ENCODE measurements around the gene KIF21B. TPM values are rescaled to one million over a fixed set of nuclear protein-coding genes. Genes with fewer than 3 reads are reported as not detected.

The KIF21B gene
- total RNA-seq, 1 experiment from 2014 or later, result 2.1 TPM

DNA sequence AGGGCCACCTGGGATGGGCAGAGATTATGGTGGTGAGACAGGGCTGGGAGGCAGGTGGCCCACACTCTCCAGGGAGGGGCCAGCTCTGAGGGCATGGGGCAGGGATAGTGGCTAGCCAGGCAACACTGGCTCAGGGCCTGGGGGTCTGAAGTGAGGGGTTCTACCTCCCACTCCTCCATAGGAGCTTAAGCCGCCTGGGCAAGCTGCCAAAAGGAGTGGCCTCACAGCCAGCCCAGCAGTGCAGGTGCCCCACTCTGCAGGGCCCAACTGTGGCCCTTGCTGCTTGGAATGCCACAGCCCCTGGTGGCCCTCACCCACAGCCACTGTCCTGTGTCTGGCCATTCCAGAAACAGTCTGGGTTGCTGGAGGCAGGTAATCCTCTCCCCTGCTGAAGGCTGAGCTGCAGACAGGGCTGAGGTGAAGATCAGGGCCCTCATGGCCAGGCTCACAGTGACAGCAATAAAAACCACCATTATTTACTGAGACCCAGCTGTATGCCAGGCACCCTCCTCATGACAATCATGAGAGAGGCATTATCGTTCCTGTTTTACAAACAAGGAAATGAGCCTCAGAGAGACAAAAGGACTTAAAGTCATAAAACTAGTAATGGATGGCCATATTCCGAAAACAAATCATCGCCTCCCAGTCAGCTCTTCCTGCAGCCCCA, 31.0 kb downstream of the KIF21B start:
- DNase-seq (ENCODE audit: low spot score), result no peak

GRCh38 chr1:200991097-200991614, 32.4 kb downstream of the KIF21B start:
- DNase-seq (ENCODE audit: low spot score), result no peak

- DNase-seq (ENCODE audit: low spot score), result no peak
These were observed 33.4 kb downstream of the KIF21B start for GRCh38 chr1:200990114-200990513.

DNA sequence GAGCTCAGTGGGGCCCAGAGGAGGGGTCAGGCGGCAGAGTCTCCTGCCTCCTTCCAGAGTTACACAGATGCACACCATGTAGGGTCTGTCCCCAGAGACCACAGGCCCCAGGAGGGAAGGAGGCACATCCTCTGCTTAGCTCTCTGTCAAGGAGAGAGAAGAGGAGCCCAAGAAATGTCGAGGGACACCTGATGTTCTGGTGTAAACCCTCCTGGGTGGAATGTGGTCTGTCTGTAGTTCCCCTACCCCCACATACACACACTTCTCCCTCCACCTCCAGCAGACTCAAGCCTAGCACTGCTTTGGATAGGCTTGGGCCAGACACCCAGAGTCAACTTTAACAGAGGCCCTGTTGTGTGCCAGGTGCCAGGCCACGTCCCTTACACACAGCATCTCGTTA, 34.2 kb downstream of the KIF21B start:
- DNase-seq (ENCODE audit: low spot score), result no peak

- DNase-seq (ENCODE audit: low spot score), result no peak
These were observed 34.8 kb downstream of the KIF21B start for GRCh38 chr1:200988693-200989092.

DNA sequence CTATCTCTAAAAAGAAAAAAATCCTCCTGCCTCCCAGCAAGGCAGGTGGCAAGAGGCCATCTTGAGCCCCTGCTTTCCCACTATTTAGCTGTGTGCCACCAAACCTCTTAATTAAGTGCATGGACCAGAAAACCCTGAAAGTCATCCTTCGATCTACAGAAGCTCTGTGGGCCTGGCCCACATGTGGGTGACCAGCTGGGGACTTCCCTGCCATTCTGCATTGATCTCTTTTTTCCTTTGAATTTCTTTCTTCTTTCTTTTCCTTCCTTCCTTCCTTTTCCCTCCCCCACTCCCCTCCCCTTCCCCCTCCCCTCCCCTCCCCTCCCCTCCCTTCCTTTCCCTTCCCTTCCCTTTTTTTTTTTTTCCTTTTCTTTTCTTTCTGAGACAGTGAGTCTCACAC, 38.0 kb downstream of the KIF21B start:
- DNase-seq (ENCODE audit: low spot score), result no peak

GRCh38 chr1:200983035-200983561, 40.4 kb downstream of the KIF21B start:
- DNase-seq (ENCODE audit: low spot score), result no peak

DNA sequence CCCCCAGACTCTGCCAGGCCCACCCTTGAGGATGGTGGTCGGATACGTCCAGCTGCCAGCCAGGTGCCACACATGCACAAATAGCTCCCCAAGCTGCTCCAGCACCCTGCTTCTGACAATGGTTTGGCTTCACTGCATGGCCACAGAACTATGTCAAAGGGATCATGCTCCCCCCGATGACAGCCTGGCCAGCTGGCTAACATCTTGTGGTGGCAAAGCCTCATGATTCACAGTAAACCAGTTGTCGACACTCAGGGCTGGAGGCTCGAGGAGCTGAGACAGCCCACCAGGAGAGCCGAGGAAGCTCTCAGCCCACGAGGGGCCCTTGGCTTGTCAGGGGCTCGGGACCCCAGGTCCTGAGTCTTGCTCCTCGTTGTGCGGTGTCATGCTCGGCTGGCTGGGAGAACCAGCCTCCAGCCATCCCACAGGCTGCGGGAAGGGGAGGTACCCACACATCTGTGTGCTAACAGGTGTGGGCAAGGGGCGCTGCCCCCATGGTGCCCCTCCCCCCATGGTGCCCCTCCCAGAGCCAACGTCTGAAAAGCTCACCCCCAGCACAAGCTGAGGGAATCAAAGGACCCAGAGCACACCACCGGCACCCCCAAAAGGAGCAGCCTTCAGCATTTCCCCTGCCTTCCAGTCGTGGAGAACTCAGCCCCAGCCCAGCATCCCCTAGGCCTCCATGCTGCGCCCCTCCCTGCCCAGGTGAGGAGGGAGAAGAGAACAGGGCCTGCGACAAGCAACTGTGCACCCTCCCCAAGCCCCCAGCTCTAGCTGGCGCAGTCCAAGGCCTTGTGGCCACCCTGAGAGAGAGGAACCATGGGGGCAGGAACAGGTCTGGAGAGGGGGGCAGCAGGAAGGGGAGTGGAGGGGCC, 41.2 kb downstream of the KIF21B start:
- no peak for DNase-seq (ENCODE audit: low spot score)

- no peak for DNase-seq (ENCODE audit: low spot score)
These were observed 42.2 kb downstream of the KIF21B start for GRCh38 chr1:200981278-200981677.

DNA sequence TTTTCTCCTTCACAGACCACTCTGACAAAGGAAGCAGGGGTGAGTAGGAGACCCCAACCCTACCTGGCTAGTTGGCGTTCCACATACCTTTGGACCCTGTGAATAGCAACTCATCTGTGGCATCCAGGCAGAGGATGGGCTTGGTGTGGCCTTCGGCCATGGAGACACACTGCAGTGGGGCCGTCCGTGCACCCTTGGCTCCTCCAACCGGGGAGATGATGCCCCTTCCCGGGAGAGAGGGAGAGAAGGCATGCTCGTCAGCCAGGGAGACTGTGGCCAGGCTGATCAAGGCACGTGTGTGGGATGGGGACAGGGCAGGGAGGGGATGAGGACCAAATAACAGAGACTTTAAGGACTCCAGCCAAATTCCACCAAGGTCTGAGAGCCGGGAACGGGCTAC, 42.6 kb downstream of the KIF21B start:
- no peak for DNase-seq (ENCODE audit: low spot score)

GRCh38 chr1:200980452-200980772, 43.1 kb downstream of the KIF21B start:
- no peak for DNase-seq (ENCODE audit: low spot score)

DNA sequence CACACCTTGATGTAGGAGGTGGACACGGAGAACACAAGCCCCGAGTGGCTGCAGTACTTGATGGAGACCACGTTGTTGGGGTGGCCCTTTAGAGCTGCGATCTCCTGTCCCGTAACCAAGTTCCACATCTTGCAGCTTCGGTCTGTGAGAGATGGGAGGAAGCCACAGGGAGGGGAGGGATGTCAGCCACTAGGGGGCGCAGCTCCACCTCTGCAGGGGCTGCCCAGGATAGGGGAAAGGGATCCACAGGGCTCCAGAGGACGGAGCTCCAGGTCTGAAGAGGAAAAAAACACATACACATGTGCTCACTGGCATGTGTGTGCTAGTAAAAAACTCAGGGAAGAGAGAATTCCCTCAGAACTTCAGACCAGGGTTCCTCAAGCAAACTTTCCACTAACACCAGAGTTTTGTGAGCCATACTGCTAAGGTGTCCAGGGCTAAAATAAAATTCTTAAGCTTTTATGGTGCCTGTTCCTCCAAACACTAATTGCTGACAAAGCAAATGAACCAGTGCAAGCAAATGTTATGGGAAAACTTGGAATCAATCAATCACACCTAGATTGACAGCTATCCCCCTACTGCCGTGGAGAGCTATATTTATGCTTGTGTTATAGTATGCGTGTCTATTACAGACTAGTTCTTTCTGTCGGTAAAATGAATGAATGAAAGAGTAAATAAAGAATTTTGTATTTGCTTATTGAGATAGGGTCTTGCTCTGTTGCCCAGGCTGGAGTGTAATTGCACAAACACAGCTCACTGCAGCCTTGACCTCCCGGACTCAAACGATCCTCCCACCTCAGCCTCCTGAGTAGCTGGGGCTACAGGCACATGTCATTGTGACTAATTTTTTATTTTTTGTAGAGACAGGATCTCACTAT, 43.7 kb downstream of the KIF21B start:
- DNase-seq (ENCODE audit: low spot score), result peak; percentile 24

DNA sequence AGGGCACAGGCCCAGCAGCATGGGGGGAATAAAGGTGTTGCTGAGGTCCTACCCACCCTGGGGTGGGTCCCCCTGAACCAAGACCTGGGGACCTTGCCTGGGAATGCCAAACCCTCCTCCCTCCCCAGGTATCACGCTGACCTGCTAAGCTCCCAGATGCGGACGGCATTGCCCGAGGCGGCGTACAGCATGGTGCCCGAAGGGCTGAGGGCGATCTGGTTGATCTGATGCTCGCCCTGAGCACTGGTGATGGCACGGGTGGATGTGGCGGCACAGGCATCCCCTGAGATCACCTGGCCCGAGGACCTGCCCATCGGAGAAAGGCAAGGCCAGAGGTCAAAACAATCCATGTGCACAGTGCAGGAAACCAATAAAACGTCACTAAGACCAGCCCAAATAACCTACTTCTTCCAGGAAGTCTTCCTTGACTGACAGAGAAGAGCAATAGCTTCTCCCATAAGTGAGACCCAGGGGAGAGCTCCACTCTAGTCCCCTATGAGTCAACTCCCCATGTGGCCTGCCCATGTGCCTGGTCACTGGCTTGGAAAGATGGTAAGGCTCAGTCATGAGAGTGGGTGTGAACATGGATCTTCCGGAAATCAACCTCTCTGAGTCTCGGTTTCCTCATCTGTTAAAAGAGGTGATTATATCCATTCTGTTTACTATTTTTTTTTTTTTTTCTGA, 46.3 kb downstream of the KIF21B start:
- DNase-seq (ENCODE audit: low spot score), result no peak

GRCh38 chr1:200976634-200977033, 46.9 kb downstream of the KIF21B start:
- DNase-seq (ENCODE audit: low spot score), result no peak

DNA sequence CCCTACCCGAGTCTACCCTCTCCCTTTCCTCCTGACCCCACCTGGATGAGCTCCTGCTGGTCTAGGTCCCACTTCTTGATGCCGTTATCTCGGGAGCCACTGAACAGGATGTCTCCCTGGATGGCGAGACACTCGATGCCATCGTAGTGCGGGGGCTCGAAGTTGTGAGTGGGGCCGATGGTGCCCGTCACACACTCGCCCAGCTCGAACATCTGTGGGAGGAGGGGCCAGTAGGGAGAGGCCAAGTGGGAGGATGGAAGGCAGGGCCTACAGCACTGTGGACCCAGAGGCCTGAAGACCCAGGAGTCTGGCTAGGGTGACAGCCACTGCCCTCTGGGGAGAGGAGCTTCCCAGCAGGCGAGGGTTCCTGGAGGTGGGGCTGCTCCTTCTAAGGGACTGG, 48.1 kb downstream of the KIF21B start:
- no peak for DNase-seq (ENCODE audit: low spot score)

DNA sequence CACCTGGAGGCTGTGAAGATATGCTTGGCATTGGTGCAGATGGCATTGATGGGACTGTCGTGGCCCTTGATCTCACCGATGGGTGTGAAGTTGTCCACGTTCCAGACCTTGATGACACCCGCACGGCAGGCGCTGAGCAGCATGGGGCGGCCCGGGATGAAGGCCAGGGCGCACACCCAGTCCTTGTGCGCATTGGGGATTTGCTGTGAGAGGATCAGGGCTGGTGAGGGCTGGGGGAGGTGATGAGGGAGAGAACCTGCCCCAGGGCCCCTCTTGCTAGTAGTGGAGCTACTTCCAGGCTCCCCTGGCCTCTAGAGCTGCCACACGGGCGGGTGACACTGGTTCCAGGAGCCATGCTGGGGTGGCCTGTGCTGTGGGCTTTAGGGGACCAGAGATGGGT, 48.8 kb downstream of the KIF21B start:
- DNase-seq (ENCODE audit: low spot score), result no peak

GRCh38 chr1:200973937-200974657, 49.4 kb downstream of the KIF21B start:
- DNase-seq (ENCODE audit: low spot score), result no peak

GRCh38 chr1:200972985-200973742, 50.4 kb downstream of the KIF21B start:
- DNase-seq (ENCODE audit: low spot score), result no peak

- DNase-seq (ENCODE audit: low spot score), result no peak
These were observed 51.4 kb downstream of the KIF21B start for GRCh38 chr1:200971955-200972711.
